IPS-15b (cell line): ENCODE measurements around the gene ASB16.
"Not testable (repeated sequence)": the region's sequence is repeated elsewhere in the genome, so short reads cannot be mapped to it uniquely, and the experiment has no call there.

Experiments used
- H3K27me3 ChIP-seq: one replicate; pipeline ENCODE4 v1.6.1; 2013; ENCODE audit warnings: low read length; ENCODE audit not compliant: control insufficient read depth, insufficient read depth
- H3K36me3 ChIP-seq: one replicate; pipeline ENCODE4 v1.6.1; 2013; ENCODE audit warnings: low read length; ENCODE audit not compliant: control insufficient read depth, insufficient read depth
- H3K4me1 ChIP-seq: one replicate; pipeline ENCODE4 v1.6.1; 2013; ENCODE audit warnings: mild to moderate bottlenecking, low read length; ENCODE audit not compliant: control insufficient read depth, insufficient read depth
- H3K4me3 ChIP-seq: one replicate; pipeline ENCODE4 v1.5.1; 2013; ENCODE audit warnings: low read depth, low read length
- H3K9ac ChIP-seq: one replicate; pipeline ENCODE4 v1.6.1; 2013; ENCODE audit warnings: low read depth, mild to moderate bottlenecking, low read length
- H3K9me3 ChIP-seq: one replicate; pipeline ENCODE4 v1.6.1; 2013; ENCODE audit warnings: mild to moderate bottlenecking, low read length; ENCODE audit not compliant: control insufficient read depth, insufficient read depth

The ASB16 gene, protein sequence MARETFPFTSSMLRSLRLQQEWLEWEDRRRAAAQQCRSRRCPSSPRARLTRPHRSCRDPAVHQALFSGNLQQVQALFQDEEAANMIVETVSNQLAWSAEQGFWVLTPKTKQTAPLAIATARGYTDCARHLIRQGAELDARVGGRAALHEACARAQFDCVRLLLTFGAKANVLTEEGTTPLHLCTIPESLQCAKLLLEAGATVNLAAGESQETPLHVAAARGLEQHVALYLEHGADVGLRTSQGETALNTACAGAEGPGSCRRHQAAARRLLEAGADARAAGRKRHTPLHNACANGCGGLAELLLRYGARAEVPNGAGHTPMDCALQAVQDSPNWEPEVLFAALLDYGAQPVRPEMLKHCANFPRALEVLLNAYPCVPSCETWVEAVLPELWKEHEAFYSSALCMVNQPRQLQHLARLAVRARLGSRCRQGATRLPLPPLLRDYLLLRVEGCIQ

DNA sequence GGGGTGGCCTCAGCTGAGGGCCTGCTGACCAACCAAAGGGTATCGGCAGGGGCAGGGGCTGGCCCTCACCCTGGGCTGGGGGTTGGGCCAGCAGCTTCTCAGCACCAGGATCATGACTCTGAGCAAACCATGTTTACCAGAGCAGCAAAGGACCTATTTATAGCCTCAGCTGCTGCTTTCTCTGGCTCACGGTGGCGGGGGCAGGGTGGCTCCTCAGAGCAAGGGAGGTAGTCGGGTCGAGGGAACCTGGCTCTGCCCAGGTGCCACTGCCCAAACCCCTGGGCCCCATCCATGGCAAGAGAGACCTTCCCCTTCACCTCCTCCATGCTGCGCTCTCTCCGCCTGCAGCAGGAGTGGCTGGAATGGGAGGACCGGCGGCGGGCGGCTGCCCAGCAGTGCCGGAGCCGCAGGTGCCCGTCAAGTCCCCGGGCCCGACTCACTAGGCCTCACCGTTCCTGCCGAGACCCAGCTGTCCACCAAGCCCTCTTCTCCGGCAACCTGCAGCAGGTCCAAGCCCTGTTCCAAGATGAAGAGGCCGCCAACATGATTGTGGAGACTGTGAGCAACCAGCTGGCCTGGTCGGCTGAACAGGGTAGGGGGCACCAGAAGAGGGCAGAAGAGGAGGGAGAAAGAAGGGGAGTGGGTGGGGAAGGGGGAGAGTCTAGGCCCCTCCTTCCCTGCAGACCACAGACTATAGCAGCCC is at the start of gene ASB16:
TSS of gene ASB16 (plus strand) at position 206 of the 703 bp plus-strand sequence. CDS start at position 292, 86 bp downstream.
- Histone ChIP-seq H3K36me3 (peaks cover 3% of the 10 kb centered on the region), H3K4me3 (peak within 1 kb of the TSS; percentile 26), H3K9ac (peak within 1 kb of the TSS; percentile 54)

DNA sequence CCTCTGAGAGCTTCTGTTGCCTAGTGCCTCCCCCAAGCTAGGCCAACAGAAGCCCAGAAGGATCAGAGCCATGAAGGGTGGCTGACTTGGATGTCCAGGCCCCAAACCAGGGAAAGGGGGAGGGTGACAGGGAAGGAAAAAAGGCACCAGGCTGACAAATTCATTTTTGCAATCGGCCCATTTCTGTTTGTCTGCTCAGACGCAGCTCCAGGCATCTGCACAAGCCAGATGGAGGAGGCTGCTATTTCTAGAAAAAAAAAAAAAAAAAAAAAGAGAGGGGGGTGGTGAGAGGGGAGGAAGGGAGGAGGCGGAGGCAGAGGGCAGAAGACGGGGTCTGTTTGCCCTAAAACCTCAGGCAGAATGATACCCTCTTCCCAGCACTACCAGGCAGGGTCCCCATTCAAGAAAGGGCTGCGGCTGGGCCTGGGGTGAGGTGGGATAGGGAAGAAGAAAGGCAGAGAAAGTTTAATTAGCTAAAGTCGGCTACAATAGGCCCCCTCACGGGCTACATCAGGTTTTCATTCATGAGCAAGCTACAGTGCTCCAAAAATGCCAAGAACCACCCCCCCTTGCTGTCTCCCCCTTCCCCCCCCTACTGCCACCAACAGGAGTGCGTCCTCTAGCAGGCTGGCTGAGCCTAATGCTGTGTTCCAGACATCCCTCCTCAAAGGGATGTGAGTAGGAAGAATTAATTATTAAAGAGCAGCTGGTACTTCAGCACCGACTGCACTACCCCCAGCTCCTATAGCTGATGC is 49.5 kb upstream of the ASB16 start:
- H3K4me1 ChIP-seq: peaks cover 27% of the 10 kb centered on the region
- no peaks in the 10 kb centered on the region for H3K27me3 ChIP-seq
- H3K36me3 ChIP-seq: no peaks in the 10 kb centered on the region
- no peaks in the 10 kb centered on the region for H3K9me3 ChIP-seq
- peak overlapping the region; percentile 91 for H3K4me3 ChIP-seq
- no peak overlapping the region for H3K9ac ChIP-seq

More for the DNA sequence above, at the start of gene ASB16:
- no peaks in the 10 kb centered on the region for H3K27me3 ChIP-seq
- no peaks in the 10 kb centered on the region for H3K9me3 ChIP-seq
- peaks cover 4% of the 10 kb centered on the region for H3K4me1 ChIP-seq

DNA sequence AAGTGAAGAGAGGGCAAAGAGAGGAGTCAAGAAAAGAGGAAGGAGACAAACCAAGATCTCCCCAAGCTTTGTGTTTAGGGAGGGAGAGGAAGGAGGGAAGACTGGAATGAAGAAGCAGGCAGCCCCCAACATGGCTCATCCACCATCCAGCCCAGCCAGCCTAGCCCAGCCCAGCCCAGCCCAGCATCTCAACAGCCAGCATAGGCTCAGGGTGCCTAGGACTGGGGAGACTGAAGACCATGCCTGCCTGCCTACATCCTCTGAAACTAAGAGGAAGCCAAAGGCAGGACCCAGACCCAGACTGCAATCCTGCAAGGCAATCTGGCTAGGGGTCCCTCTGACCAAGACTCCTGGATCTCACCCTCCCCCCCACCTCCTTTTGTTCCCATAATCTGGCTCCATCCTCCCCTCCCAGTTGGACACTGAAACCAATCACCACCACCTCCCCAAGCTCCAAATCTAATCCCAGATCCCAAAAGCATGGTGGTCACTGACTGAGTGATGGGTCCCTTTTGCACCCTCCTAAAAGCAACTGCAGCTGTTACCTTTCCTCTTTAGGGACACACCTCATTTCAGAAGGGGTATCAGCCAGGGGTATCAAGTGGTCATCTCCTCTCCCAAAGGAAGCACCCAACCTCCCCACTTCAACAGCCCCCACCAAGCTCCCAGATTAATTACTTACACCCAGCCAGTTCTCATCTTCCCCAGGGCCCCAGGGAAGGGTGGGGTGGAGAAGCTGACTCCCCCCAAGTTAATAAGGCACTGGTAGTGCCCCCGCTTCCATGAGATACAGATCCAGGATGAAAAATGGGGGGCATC is 48.3 kb upstream of the ASB16 start:
- peak overlapping the region; percentile 65 for H3K9ac ChIP-seq
- no peaks in the 10 kb centered on the region for H3K9me3 ChIP-seq
- no peaks in the 10 kb centered on the region for H3K27me3 ChIP-seq
- H3K4me3 ChIP-seq: peak overlapping the region; percentile 91
- peaks cover 27% of the 10 kb centered on the region for H3K4me1 ChIP-seq
- no peaks in the 10 kb centered on the region for H3K36me3 ChIP-seq

DNA sequence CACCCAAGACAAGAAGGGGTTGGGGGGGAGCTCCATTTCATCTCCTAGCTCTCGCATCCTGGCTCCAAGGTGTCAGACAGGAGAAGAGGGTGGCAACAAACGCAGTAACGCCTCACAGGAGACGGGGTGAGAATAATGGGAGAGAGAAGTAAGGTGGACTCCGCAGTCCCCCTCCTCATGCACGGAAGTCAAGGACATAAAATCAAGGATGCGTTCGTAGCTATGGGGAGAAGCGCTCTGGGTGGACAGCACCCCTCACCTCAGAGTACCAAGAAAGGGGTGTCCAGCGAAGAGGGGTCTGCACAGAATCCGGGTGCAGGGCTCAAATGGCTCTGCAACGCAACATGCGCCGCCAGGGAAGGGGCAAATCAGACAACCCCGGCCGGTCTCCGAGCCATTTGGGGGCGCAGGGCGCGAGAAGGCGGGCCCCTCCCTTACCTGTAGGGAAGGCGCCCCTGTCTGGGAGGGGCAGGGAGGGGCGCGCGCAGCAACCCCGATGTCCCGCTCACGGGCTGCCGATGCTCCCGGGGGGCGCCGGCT is 47.6 kb upstream of the ASB16 start:
- no peaks in the 10 kb centered on the region for H3K9me3 ChIP-seq
- no peaks in the 10 kb centered on the region for H3K36me3 ChIP-seq
- peak overlapping the region; percentile 91 for H3K4me3 ChIP-seq
- H3K27me3 ChIP-seq: no peaks in the 10 kb centered on the region
- H3K9ac ChIP-seq: peak overlapping the region; percentile 65
- H3K4me1 ChIP-seq: peaks cover 24% of the 10 kb centered on the region

DNA sequence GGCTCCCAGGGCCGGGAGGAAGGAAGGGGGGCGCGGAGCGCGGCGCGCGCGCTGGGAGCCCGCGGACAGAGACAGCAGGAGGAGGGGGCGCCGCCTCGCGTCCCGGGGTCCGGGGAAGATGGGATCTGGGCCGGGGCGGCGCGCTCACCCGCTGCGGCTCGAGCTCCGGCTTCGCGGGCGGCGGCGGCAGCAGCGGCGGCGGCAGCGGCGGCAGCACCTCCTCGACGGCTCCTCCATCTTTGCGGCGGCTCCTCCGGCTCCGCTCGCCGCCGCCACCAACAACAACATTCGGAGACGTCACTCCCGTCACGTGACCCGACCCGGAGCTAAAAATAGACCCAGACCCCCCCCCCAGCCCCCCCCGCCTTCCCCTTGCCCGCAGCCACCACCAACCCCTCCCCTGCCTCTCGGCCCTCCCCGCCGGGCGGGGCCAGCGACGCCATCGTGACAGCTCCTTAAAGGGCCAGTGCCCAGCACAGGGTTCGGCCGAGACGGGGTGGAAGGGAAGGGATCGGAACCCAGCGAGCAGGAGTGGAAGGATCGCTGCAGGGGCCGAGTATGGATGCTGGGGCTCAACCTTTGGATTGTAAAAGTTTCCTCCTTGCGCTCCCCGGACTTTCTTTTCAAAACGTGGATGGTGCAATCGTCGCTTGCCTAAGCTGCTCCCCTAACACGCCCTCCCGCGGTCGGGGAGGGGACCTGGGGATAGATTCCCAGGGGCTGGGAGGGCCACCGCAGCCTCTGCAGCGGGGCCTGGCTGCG is 47.0 kb upstream of the ASB16 start, which contains the start of gene HDAC5:
TSS of gene HDAC5 (minus strand) at position 286 of the 762 bp plus-strand sequence. CDS start 6,126 bp downstream, outside the sequence.
- no peaks in the 10 kb centered on the region for H3K27me3 ChIP-seq
- no peaks in the 10 kb centered on the region for H3K9me3 ChIP-seq
- peak within 1 kb of the TSS; percentile 91 for H3K4me3 ChIP-seq
- no peaks in the 10 kb centered on the region for H3K36me3 ChIP-seq
- H3K4me1 ChIP-seq: peaks cover 17% of the 10 kb centered on the region
- H3K9ac ChIP-seq: peak within 1 kb of the TSS; percentile 76

DNA sequence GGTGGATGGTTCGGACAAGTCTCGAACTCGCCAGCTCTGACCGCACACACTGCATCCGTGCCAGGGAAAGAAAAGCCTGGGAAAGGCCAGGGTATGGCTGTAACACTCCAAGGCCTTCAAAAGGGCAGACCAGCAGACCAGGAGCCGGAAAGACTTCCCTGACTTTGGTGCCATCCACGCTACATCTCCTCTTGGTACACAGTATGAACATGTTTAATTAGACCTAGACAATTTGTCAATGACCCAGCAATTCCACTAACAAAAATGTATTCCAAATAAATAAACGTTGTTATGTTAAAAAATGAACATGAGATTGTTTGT is 46.4 kb upstream of the ASB16 start:
- Histone ChIP-seq H3K4me1 (peaks cover 13% of the 10 kb centered on the region), H3K27me3 (no peaks in the 10 kb centered on the region), H3K4me3 (peak overlapping the region; percentile 88), H3K9ac (peak overlapping the region; percentile 76), H3K9me3 (no peaks in the 10 kb centered on the region), H3K36me3 (no peaks in the 10 kb centered on the region)

DNA sequence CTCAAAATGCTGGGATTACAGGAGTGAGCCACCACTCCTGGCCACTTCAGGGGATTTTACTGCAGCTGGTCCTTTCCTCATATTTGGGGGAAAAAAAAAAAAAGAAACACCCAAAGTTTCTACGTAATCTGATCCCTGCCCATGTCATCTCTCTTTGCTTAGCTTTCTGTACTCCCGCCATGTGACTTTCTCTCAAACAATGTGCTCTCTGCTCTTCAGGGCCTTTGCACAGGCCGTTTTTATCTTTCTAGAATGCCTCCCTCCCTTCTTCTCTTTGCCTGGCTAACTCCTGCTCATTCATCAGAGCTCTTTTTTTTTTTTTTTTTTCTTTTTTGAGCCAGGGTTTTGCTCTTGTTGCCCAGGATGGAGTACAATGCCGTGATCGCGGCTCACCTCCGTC is 42.1 kb upstream of the ASB16 start:
- Histone ChIP-seq H3K4me3 (no peak overlapping the region), H3K36me3 (no peaks in the 10 kb centered on the region), H3K4me1 (peaks cover 3% of the 10 kb centered on the region), H3K9ac (no peak overlapping the region), H3K9me3 (no peaks in the 10 kb centered on the region), H3K27me3 (no peaks in the 10 kb centered on the region)

DNA sequence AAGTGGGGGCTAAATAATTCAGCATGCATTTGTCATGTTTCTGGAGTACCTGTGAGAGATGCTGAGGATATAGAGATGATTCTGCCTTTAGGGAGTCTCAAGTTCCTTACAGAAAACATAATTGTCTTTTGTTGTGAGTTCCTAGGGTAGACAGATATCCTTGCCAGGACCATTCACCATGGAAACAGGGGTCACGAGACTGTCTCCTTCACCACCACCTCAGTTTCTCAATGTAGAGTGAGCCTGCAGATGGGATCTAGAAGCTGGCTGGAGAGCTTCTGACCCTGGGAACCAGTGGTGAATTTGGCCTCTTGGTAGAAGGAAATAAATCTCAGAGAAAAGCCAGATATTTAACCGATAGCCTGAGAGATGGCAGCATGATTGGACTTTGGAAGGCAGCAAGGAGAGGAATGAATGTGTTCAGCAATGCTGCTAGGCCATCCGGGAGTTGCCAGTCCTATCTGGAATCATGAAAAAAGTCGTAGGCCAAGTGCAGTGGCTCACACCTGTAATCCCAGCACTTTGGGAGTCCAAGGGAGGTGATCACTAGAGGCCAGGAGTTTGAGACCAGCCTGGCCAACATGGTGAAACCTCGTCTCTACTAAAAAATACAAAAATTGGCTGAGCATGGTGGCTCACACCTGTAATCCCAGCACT is 39.7 kb upstream of the ASB16 start:
- Histone ChIP-seq H3K36me3 (no peaks in the 10 kb centered on the region), H3K27me3 (no peaks in the 10 kb centered on the region), H3K4me1 (no peaks in the 10 kb centered on the region), H3K9ac (no peak overlapping the region), H3K9me3 (no peaks in the 10 kb centered on the region), H3K4me3 (no peak overlapping the region)

DNA sequence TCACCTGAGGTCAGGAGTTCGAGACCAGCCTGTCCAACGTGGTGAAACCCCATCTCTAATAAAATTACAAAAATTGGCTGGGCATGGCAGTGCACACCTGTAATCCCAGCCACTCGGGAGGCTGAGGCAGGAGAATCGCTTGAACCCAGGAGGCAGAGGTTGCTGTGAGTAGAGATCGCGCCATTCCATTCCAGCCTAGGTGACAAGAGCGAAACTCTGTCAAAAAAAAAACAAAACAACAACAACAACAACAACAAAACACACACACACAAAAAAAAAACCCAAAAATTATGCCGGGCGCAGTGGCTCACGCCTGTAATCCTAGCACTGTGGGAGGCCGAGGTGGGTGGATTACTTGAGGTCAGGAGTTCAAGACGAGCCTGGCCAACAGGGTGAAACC is 39.1 kb upstream of the ASB16 start:
- not testable (repeated sequence) for H3K4me3 ChIP-seq, H3K27me3 ChIP-seq, H3K36me3 ChIP-seq, H3K9ac ChIP-seq, H3K9me3 ChIP-seq, H3K4me1 ChIP-seq

DNA sequence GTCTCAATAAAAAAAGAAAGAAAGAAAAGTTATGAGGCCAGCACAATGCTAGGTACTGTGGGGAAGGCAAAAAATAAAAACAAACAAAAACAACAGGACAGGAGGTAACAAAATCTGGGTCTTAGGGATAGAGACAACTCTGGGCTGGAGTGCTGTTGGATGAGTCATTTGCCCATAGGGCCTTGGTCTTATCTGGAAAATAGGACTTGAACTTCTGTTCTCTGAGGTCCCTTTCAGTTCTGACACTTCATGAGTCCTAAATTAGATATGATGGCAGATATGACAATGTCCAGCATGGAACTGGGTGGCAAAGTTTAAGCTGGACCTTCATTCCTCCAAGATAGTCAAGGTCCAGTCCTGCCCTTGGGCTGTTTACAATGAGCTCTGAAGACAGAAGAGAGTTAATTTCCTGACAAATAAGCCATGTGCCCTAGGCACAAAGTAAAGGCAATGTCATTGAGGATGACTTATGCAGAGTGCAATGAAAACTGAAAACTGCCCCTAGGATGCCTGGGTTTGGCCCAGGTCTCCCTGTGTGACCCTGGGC is 38.2 kb upstream of the ASB16 start:
- H3K36me3 ChIP-seq: no peaks in the 10 kb centered on the region
- H3K9me3 ChIP-seq: no peaks in the 10 kb centered on the region
- H3K4me1 ChIP-seq: peaks cover under 1% of the 10 kb centered on the region
- no peaks in the 10 kb centered on the region for H3K27me3 ChIP-seq
- H3K4me3 ChIP-seq: no peak overlapping the region
- H3K9ac ChIP-seq: no peak overlapping the region
